Measurements from ENCODE around the gene PRXL2A. TPM values are rescaled to one million over a fixed set of nuclear protein-coding genes. Genes with fewer than 3 reads are reported as not detected.

The PRXL2A gene
- total and polyA plus RNA-seq, 10 of the 15 experiments (the other 5 are each of a cell fraction or from before 2014, with no cell fraction given), result 2.8 to 15.6 (median 11.1) TPM

DNA sequence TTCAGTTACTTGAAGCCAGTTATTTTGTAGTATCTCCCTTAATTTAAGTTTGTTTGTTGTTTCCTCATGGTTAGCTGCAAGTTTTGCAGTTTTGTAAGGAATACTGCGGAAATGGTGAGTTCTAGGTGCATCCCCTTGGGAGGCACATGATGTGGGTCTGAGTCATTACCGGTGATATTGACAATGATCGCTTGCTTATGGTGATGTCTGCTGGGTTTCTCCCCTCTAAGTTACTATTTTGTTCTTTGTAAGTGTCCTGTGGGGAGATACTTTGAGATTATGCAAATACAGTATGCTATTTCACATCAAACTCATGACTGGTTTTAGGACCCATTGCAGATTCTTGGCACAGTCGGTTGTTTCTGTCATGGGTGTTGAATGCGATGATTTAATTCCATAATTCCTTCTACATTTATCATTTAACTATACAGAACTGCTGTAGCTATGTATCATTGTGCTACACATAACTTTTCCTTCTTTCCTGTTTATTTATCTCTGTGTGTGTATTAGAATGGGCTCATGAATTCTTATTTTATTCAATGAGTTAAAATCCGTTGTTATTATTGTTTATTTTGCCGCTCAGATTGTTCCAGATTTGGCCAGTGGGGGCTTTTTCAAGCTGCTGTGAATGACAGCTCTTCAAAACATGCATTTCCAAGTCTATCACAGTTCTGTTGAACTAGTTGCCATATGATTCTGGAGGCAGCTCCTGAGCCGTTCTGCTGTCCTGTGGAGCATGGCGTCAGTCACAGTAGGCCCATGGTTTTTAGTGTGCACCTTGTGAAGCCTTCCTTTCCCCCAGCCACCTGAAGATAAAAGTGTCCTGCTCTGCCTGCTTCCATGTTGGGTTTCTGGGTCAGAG lies 64.1 kb downstream of the PRXL2A start:
- Histone ChIP-seq H3K9ac (ENCODE audit: control insufficient read depth, insufficient read depth, low read length) (peak overlapping the region; percentile 60), H4K20me1 (ENCODE audit: control insufficient read depth, insufficient read depth) (no peaks in the 10 kb centered on the region; the same call in 1 of the 2 replicates), H2AFZ (ENCODE audit: control insufficient read depth, low read depth, low read length) (no peak overlapping the region; the same call in 1 of the 2 replicates), H3K27me3 (replicated peaks in 1 of 2; ENCODE audit: control insufficient read depth in 2 of 2, insufficient read depth in 2 of 2, low read length in 1 of 2) (no peaks in the 10 kb centered on the region), H3K27ac (ENCODE audit: control insufficient read depth, insufficient read depth) (peak overlapping the region; percentile 87), H3K4me2 (ENCODE audit: control insufficient read depth, insufficient read depth) (peak overlapping the region; percentile 95), H3K9me3 (replicated peaks; ENCODE audit: control insufficient read depth, insufficient read depth, low read length) (peaks cover 5% of the 10 kb centered on the region; the same call in 1 of the 3 replicates), H3K79me2 (ENCODE audit: control insufficient read depth, insufficient read depth, low read length) (peaks cover 69% of the 10 kb centered on the region), H3K4me3 (peak overlapping the region; percentile 35), H3K36me3 (ENCODE audit: control insufficient read depth in 2 of 2, insufficient read depth in 2 of 2, low read length in 1 of 2) (peaks cover 3 to 5% of the 10 kb centered on the region in 2 experiments; a peak in 3 of 4 replicates), H3K4me1 (ENCODE audit: control insufficient read depth, insufficient read depth, low read length) (peaks cover 65% of the 10 kb centered on the region)
- peak; percentile 92 for DNase-seq (ENCODE audit: low read depth, low spot score)
- ChIA-PET RAD21 (ENCODE audit: unreplicated experiment) (interaction anchor here (1.3 to 21.4 kb wide), 9 partner anchors 11 to 126 kb away, joined by 3 to 412 read pairs (median 11); no protein-coding TSS in a partner anchor), POLR2A (interaction anchor here (1.0 to 12.9 kb wide), 7 partner anchors 9 to 126 kb away, joined by 3 to 190 read pairs (median 30); partner anchors contain the start of gene TSPAN14), SMC1A (ENCODE audit: uncharacterized antibody, unreplicated experiment) (interaction anchor here (0.6 to 36.0 kb wide), 13 partner anchors 12 to 124 kb away, joined by 3 to 1038 read pairs (median 4); no protein-coding TSS in a partner anchor), CTCF (interaction anchor here (0.6 to 21.5 kb wide), 9 partner anchors 11 to 68 kb away, joined by 3 to 402 read pairs (median 9); no protein-coding TSS in a partner anchor)
- ATAC-seq, result peak; percentile 88
- in situ Hi-C loops (cut with MboI), result no loop called here
- 5% methylated on average over 9 of the region's 9 CpGs for WGBS (ENCODE audit: insufficient coverage, insufficient replicate concordance, low lambda C conversion rate, missing lambda C conversion rate)
- TSS peak; percentile 35 for BruUV-seq (replicated peaks)
- peak; percentile 94 for FAIRE-seq
- intact Hi-C loops (cut with micrococcal nuclease; ENCODE audit: unreplicated experiment), result loop anchor here (1.0 to 2.0 kb wide), 2 partner anchors 16 to 28 kb away; no protein-coding TSS in a partner anchor
- TF ChIP-seq RUNX3 (IDR thresholded peaks at IDR 0.05; ENCODE audit: low read length) (peak; percentile 81), SP1 (IDR thresholded peaks at IDR 0.05; ENCODE audit: low read depth, low read length) (peak; percentile 21), FOXM1 (IDR thresholded peaks at IDR 0.05; ENCODE audit: low read depth, low read length) (peak; percentile 72), HCFC1 (IDR thresholded peaks at IDR 0.05; ENCODE audit: low read length) (no peak), NR2C1 (IDR thresholded peaks at IDR 0.05) (0 out of 2 replicates have a peak, but pooled peaks have one; percentile 2), CREB1 (IDR thresholded peaks at IDR 0.05; ENCODE audit: low read depth) (peak; percentile 32; the same call in 1 of the 2 replicates), WRNIP1 (IDR thresholded peaks at IDR 0.05; ENCODE audit: borderline replicate concordance, low read depth, low read length) (no peak), SMAD5 (IDR thresholded peaks at IDR 0.05; ENCODE audit: low read depth) (no peak), POU2F2 (IDR thresholded peaks at IDR 0.05; ENCODE audit: borderline replicate concordance, low read depth, low read length) (peak; percentile 97; the same call in 2 of the 3 replicates), POLR2A (IDR thresholded peaks at IDR 0.05; ENCODE audit: low read depth, low read length) (no peak)
- TF ChIP-seq, protein P1, sequence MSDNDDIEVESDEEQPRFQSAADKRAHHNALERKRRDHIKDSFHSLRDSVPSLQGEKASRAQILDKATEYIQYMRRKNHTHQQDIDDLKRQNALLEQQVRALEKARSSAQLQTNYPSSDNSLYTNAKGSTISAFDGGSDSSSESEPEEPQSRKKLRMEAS (IDR thresholded peaks at IDR 0.05; ENCODE audit: low read depth, low read length), result no peak
- TF ChIP-seq, protein P2, sequence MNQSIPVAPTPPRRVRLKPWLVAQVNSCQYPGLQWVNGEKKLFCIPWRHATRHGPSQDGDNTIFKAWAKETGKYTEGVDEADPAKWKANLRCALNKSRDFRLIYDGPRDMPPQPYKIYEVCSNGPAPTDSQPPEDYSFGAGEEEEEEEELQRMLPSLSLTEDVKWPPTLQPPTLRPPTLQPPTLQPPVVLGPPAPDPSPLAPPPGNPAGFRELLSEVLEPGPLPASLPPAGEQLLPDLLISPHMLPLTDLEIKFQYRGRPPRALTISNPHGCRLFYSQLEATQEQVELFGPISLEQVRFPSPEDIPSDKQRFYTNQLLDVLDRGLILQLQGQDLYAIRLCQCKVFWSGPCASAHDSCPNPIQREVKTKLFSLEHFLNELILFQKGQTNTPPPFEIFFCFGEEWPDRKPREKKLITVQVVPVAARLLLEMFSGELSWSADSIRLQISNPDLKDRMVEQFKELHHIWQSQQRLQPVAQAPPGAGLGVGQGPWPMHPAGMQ (IDR thresholded peaks at IDR 0.05; ENCODE audit: borderline replicate concordance), result no peak
- TF ChIP-seq, protein P3, sequence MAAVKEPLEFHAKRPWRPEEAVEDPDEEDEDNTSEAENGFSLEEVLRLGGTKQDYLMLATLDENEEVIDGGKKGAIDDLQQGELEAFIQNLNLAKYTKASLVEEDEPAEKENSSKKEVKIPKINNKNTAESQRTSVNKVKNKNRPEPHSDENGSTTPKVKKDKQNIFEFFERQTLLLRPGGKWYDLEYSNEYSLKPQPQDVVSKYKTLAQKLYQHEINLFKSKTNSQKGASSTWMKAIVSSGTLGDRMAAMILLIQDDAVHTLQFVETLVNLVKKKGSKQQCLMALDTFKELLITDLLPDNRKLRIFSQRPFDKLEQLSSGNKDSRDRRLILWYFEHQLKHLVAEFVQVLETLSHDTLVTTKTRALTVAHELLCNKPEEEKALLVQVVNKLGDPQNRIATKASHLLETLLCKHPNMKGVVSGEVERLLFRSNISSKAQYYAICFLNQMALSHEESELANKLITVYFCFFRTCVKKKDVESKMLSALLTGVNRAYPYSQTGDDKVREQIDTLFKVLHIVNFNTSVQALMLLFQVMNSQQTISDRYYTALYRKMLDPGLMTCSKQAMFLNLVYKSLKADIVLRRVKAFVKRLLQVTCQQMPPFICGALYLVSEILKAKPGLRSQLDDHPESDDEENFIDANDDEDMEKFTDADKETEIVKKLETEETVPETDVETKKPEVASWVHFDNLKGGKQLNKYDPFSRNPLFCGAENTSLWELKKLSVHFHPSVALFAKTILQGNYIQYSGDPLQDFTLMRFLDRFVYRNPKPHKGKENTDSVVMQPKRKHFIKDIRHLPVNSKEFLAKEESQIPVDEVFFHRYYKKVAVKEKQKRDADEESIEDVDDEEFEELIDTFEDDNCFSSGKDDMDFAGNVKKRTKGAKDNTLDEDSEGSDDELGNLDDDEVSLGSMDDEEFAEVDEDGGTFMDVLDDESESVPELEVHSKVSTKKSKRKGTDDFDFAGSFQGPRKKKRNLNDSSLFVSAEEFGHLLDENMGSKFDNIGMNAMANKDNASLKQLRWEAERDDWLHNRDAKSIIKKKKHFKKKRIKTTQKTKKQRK (IDR thresholded peaks at IDR 0.05; ENCODE audit: low read depth, low read length), result no peak
- TF ChIP-seq, protein P4, sequence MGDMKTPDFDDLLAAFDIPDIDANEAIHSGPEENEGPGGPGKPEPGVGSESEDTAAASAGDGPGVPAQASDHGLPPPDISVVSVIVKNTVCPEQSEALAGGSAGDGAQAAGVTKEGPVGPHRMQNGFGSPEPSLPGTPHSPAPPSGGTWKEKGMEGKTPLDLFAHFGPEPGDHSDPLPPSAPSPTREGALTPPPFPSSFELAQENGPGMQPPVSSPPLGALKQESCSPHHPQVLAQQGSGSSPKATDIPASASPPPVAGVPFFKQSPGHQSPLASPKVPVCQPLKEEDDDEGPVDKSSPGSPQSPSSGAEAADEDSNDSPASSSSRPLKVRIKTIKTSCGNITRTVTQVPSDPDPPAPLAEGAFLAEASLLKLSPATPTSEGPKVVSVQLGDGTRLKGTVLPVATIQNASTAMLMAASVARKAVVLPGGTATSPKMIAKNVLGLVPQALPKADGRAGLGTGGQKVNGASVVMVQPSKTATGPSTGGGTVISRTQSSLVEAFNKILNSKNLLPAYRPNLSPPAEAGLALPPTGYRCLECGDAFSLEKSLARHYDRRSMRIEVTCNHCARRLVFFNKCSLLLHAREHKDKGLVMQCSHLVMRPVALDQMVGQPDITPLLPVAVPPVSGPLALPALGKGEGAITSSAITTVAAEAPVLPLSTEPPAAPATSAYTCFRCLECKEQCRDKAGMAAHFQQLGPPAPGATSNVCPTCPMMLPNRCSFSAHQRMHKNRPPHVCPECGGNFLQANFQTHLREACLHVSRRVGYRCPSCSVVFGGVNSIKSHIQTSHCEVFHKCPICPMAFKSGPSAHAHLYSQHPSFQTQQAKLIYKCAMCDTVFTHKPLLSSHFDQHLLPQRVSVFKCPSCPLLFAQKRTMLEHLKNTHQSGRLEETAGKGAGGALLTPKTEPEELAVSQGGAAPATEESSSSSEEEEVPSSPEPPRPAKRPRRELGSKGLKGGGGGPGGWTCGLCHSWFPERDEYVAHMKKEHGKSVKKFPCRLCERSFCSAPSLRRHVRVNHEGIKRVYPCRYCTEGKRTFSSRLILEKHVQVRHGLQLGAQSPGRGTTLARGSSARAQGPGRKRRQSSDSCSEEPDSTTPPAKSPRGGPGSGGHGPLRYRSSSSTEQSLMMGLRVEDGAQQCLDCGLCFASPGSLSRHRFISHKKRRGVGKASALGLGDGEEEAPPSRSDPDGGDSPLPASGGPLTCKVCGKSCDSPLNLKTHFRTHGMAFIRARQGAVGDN (IDR thresholded peaks at IDR 0.05), result no peak

Measured in GM12878 (cell line).